HCT116 (cell line): ENCODE measurements around the gene FYCO1. TPM values are rescaled to one million over a fixed set of nuclear protein-coding genes. Genes with fewer than 3 reads are reported as not detected.

Source experiments
- ATAC-seq: fragments of 200-7000 bp; cut with Tn5 transposase; 2 replicates; pipeline ENCODE4 v1.9.1; 2020; ENCODE audit warnings: mild to moderate bottlenecking, moderate library complexity
- BruUV-seq: library from RNA; stranded (reverse); fragments of 400-500 nt; replicated peaks from 2 replicates; lab custom pipeline; 2021; lab: Mats Ljungman, UMichigan
- CTCF ChIA-PET: fragments of 300-600 bp; sonication (Branson Sonifier 250); formaldehyde crosslinking; loops from one replicate; lab custom pipeline; 2021; ENCODE audit warnings: antibody characterized with exemption; lab: Charles Lee
- POLR2A ChIA-PET: fragments of 300-600, 350-600 bp; sonication (Branson Sonifier 250); formaldehyde crosslinking; loops from one replicate; lab custom pipeline; 2021; ENCODE audit warnings: antibody characterized with exemption; lab: Charles Lee
- RAD21 ChIA-PET, 2 experiments: fragments of 300-600 bp; sonication (Branson Sonifier 250); formaldehyde crosslinking; loops; one replicate each; lab custom pipeline; 2023; ENCODE audit warnings: low total read pairs in 2 of 2; ENCODE audit not compliant: uncharacterized antibody in 2 of 2, unreplicated experiment in 2 of 2, low non-redundant PET in 1 of 2; lab: Charles Lee
- DNase-seq: peaks from one replicate; pipeline ENCODE4 v3.0.0-alpha.2; 2010; ENCODE audit warnings: low read depth, low spot score
- H2AFZ ChIP-seq: fragments of 200-600 bp; shearing (Covaris generic), sonication (generic); 2 replicates; pipeline ENCODE4 v1.6.1; 2017; ENCODE audit warnings: low read depth, mixed run types, mixed read lengths, antibody characterized with exemption, low read length; ENCODE audit not compliant: poor library complexity, severe bottlenecking
- H3K27ac ChIP-seq: 2 replicates; pipeline ENCODE4 v1.5.1; 2012; ENCODE audit warnings: low read depth, low read length
- H3K27me3 ChIP-seq: fragments of 200-600 bp; sonication (generic); 2 replicates; pipeline ENCODE4 v1.6.1; 2016; ENCODE audit warnings: mixed run types, low read length, mixed read lengths; ENCODE audit not compliant: insufficient read depth
- H3K36me3 ChIP-seq, 2 experiments: fragments of 200-500 bp in 1 of 2; fragments of 200-600 bp in 1 of 2; sonication (Bioruptor generic) in 1 of 2; sonication (generic) in 1 of 2; 2 replicates each; pipeline versions ENCODE4 v1.5.1 to v1.6.1; 2014 to 2016; ENCODE audit warnings: low read length in 2 of 2, inconsistent platforms in 1 of 2, mixed read lengths in 1 of 2, mixed run types in 1 of 2; ENCODE audit not compliant: insufficient read depth in 2 of 2, control insufficient read depth in 1 of 2
- H3K4me1 ChIP-seq, 2 experiments: fragments of 200-600 bp in 1 of 2; sonication (generic) in 1 of 2; 2 replicates each; pipeline versions ENCODE4 v1.5.1 to v1.6.1; 2012 to 2017; ENCODE audit warnings: low read length in 2 of 2, inconsistent platforms in 1 of 2, mild to moderate bottlenecking in 1 of 2, mixed read lengths in 1 of 2, mixed run types in 1 of 2, moderate library complexity in 1 of 2; ENCODE audit not compliant: insufficient read depth in 2 of 2, control insufficient read depth in 1 of 2
- H3K4me2 ChIP-seq: fragments of 200-600 bp; sonication (generic); 2 replicates; pipeline ENCODE4 v1.6.1; 2017; ENCODE audit warnings: mixed run types, low read length, mixed read lengths
- H3K4me3 ChIP-seq, 2 experiments: fragments of 200-600 bp in 1 of 2; sonication (generic) in 1 of 2; replicated peaks in 1 of 2; 2 replicates each; pipeline ENCODE4 v1.5.1; 2011 to 2016; ENCODE audit warnings: low read length in 2 of 2, control low read depth in 1 of 2, low read depth in 1 of 2, mild to moderate bottlenecking in 1 of 2, mixed read lengths in 1 of 2, mixed run types in 1 of 2
- H3K79me2 ChIP-seq: fragments of 200-600 bp; sonication (generic); 2 replicates; pipeline ENCODE4 v1.6.1; 2017; ENCODE audit warnings: mild to moderate bottlenecking, mixed run types, low read length, moderate library complexity, mixed read lengths; ENCODE audit not compliant: insufficient read depth
- H3K9ac ChIP-seq: fragments of 200-600 bp; sonication (generic); 2 replicates; pipeline ENCODE4 v1.6.1; 2016; ENCODE audit warnings: low read length, mixed read lengths
- H3K9me2 ChIP-seq: fragments of 200-600 bp; sonication (generic), shearing (Covaris generic); 2 replicates; pipeline ENCODE4 v1.6.1; 2017; ENCODE audit warnings: mixed run types, mild to moderate bottlenecking, moderate library complexity; ENCODE audit not compliant: insufficient read depth
- H3K9me3 ChIP-seq, 2 experiments: fragments of 200-500 bp in 1 of 2; fragments of 200-600 bp in 1 of 2; sonication (Bioruptor generic) in 1 of 2; sonication (generic) in 1 of 2; 2 replicates each; pipeline ENCODE4 v1.6.1; 2014 to 2017; ENCODE audit warnings: low read length in 2 of 2, mixed read lengths in 2 of 2, inconsistent platforms in 1 of 2, low read depth in 1 of 2, mild to moderate bottlenecking in 1 of 2, mixed run types in 1 of 2, moderate library complexity in 1 of 2; ENCODE audit not compliant: control insufficient read depth in 1 of 2, insufficient read depth in 1 of 2
- H4K20me1 ChIP-seq: fragments of 200-600 bp; sonication (generic), shearing (Covaris generic); 2 replicates; pipeline ENCODE4 v1.6.1; 2017; ENCODE audit warnings: mixed run types, mild to moderate bottlenecking, moderate library complexity; ENCODE audit not compliant: insufficient read depth
- ATF3 ChIP-seq: IDR thresholded peaks from 2 replicates; pipeline ENCODE4 v1.6.1; 2012
- CBX3 ChIP-seq: IDR thresholded peaks from 2 replicates; pipeline ENCODE4 v1.6.1; 2012; ENCODE audit warnings: low read depth
- CEBPB ChIP-seq: IDR thresholded peaks from 2 replicates; pipeline ENCODE4 v1.6.1; 2012; ENCODE audit warnings: low read depth
- EZH2phosphoT487 ChIP-seq: fragments of 200-600 bp; IDR thresholded peaks from 2 replicates; pipeline ENCODE4 v1.6.1; 2018; ENCODE audit warnings: antibody characterized with exemption, borderline replicate concordance
- FOSL1 ChIP-seq: IDR thresholded peaks from 2 replicates; pipeline ENCODE4 v1.6.1; 2012; ENCODE audit warnings: low read depth
- JUND ChIP-seq: IDR thresholded peaks from 2 replicates; pipeline ENCODE4 v1.6.1; 2012
- MAX ChIP-seq: IDR thresholded peaks from 2 replicates; pipeline ENCODE4 v1.6.1; 2012
- RAD21 ChIP-seq: IDR thresholded peaks from 2 replicates; pipeline ENCODE4 v1.6.1; 2012; ENCODE audit warnings: low read depth, mild to moderate bottlenecking
- SRF ChIP-seq: IDR thresholded peaks from 2 replicates; pipeline ENCODE4 v1.6.1; 2012; ENCODE audit warnings: low read depth
- TCF7L2 ChIP-seq: IDR thresholded peaks from 2 replicates; pipeline ENCODE4 v1.7.0; 2011; ENCODE audit warnings: borderline replicate concordance, inconsistent platforms; ENCODE audit not compliant: insufficient read depth, insufficient read length; ENCODE audit errors: extremely low read depth
- YY1 ChIP-seq: IDR thresholded peaks from 2 replicates; pipeline ENCODE4 v1.6.1; 2011; ENCODE audit warnings: low read length, low read depth, moderate library complexity, mild to moderate bottlenecking; ENCODE audit not compliant: insufficient replicate concordance; ENCODE audit errors: extremely low read depth
- ZFX ChIP-seq: fragments of 450-650 bp; IDR thresholded peaks from 2 replicates; pipeline ENCODE4 v1.6.1; 2017
- intact Hi-C: fragments of 100-400 bp; cut with micrococcal nuclease; formaldehyde crosslinking; loops from 2 replicates; pipeline ENCODE4 v1.10.0; 2022
- total RNA-seq: library from RNA; stranded (reverse); gene quantifications from one replicate; pipeline ENCODE4 v1.2.1, GENCODE V29; 2021; ENCODE audit not compliant: unreplicated experiment
- TF ChIP-seq, protein P1 (sequence below): IDR thresholded peaks from 2 replicates; pipeline ENCODE4 v1.6.1; 2012; ENCODE audit warnings: low read depth
- TF ChIP-seq, protein P2 (sequence below): IDR thresholded peaks from 2 replicates; pipeline ENCODE4 v1.6.1; 2011; ENCODE audit warnings: mild to moderate bottlenecking, low read length, moderate library complexity; ENCODE audit not compliant: insufficient replicate concordance; ENCODE audit errors: extremely low read depth

FYCO1 gene
- total RNA-seq, 1 experiment from 2014 or later, result 15.8 TPM

- no peaks in the 10 kb centered on the region for H3K4me1 ChIP-seq
- no peak overlapping the region for H3K4me3 ChIP-seq
- H3K36me3 ChIP-seq, result no peaks in the 10 kb centered on the region
- no peaks in the 10 kb centered on the region for H3K79me2 ChIP-seq
- ChIA-PET CTCF (no interaction called here), RAD21 (no interaction called here), POLR2A (no interaction called here)
- H3K27me3 ChIP-seq, result no peaks in the 10 kb centered on the region
- H3K9me2 ChIP-seq, result no peaks in the 10 kb centered on the region
- no peak for ATAC-seq
- H4K20me1 ChIP-seq, result no peaks in the 10 kb centered on the region
- H3K27ac ChIP-seq, result no peak overlapping the region
- no TSS peak for BruUV-seq
- H2AFZ ChIP-seq, result no peak overlapping the region
- intact Hi-C loops, result no loop called here
- H3K9ac ChIP-seq, result no peak overlapping the region
- TF ChIP-seq EZH2phosphoT487 (no peak), ATF3 (no peak), ZFX (no peak), RAD21 (no peak)
- DNase-seq, result no peak
- H3K4me2 ChIP-seq, result no peak overlapping the region
- no peaks in the 10 kb centered on the region for H3K9me3 ChIP-seq
These were observed 22.1 kb upstream of the FYCO1 start for GRCh38 chr3:46017720-46018119.

GRCh38 chr3:46013316-46014094 is 17.9 kb upstream of the FYCO1 start:
- intact Hi-C loops, result no loop called here
- no peaks in the 10 kb centered on the region for H3K9me2 ChIP-seq
- CTCF ChIA-PET, result no interaction called here

More at GRCh38 chr3:46013316-46014094, 17.9 kb upstream of the FYCO1 start:
- ChIA-PET POLR2A (no interaction called here), RAD21 (no interaction called here)
- Histone ChIP-seq H3K9ac (no peak overlapping the region), H3K27ac (no peak overlapping the region), H3K27me3 (no peaks in the 10 kb centered on the region), H2AFZ (no peak overlapping the region), H3K79me2 (no peaks in the 10 kb centered on the region), H3K4me3 (no peak overlapping the region), H4K20me1 (no peaks in the 10 kb centered on the region), H3K4me2 (no peak overlapping the region), H3K4me1 (no peaks in the 10 kb centered on the region), H3K9me3 (no peaks in the 10 kb centered on the region), H3K36me3 (no peaks in the 10 kb centered on the region)
- no peak for DNase-seq
- no peak for TF ChIP-seq JUND
- TF ChIP-seq, protein P1, sequence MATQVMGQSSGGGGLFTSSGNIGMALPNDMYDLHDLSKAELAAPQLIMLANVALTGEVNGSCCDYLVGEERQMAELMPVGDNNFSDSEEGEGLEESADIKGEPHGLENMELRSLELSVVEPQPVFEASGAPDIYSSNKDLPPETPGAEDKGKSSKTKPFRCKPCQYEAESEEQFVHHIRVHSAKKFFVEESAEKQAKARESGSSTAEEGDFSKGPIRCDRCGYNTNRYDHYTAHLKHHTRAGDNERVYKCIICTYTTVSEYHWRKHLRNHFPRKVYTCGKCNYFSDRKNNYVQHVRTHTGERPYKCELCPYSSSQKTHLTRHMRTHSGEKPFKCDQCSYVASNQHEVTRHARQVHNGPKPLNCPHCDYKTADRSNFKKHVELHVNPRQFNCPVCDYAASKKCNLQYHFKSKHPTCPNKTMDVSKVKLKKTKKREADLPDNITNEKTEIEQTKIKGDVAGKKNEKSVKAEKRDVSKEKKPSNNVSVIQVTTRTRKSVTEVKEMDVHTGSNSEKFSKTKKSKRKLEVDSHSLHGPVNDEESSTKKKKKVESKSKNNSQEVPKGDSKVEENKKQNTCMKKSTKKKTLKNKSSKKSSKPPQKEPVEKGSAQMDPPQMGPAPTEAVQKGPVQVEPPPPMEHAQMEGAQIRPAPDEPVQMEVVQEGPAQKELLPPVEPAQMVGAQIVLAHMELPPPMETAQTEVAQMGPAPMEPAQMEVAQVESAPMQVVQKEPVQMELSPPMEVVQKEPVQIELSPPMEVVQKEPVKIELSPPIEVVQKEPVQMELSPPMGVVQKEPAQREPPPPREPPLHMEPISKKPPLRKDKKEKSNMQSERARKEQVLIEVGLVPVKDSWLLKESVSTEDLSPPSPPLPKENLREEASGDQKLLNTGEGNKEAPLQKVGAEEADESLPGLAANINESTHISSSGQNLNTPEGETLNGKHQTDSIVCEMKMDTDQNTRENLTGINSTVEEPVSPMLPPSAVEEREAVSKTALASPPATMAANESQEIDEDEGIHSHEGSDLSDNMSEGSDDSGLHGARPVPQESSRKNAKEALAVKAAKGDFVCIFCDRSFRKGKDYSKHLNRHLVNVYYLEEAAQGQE, result no peak
- no peak for TF ChIP-seq EZH2phosphoT487
- no peak for TF ChIP-seq SRF
- no peak for TF ChIP-seq YY1
- TF ChIP-seq, protein P2, sequence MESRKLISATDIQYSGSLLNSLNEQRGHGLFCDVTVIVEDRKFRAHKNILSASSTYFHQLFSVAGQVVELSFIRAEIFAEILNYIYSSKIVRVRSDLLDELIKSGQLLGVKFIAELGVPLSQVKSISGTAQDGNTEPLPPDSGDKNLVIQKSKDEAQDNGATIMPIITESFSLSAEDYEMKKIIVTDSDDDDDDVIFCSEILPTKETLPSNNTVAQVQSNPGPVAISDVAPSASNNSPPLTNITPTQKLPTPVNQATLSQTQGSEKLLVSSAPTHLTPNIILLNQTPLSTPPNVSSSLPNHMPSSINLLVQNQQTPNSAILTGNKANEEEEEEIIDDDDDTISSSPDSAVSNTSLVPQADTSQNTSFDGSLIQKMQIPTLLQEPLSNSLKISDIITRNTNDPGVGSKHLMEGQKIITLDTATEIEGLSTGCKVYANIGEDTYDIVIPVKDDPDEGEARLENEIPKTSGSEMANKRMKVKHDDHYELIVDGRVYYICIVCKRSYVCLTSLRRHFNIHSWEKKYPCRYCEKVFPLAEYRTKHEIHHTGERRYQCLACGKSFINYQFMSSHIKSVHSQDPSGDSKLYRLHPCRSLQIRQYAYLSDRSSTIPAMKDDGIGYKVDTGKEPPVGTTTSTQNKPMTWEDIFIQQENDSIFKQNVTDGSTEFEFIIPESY, result no peak
- no peak for TF ChIP-seq RAD21
- TF ChIP-seq CBX3, result no peak
- no peak for TF ChIP-seq FOSL1
- no peak for TF ChIP-seq MAX
- TF ChIP-seq CEBPB, result no peak
- TF ChIP-seq TCF7L2, result no peak
- BruUV-seq, result no TSS peak
- no peak for ATAC-seq
